Erythroblast (primary cell): ENCODE data around the gene SYT15.

Experiments
- DNase-seq, 2 experiments: peaks; one replicate each; lab custom pipeline; 2025; lab: John Stamatoyannopoulos, UW
- GATA1 ChIP-seq: IDR thresholded peaks from 2 replicates; pipeline ENCODE4 v1.6.1; 2011; ENCODE audit warnings: low read depth, mild to moderate bottlenecking, control low read depth, low read length, moderate library complexity
- POLR2A ChIP-seq: IDR thresholded peaks from 2 replicates; pipeline ENCODE4 v1.6.1; 2011; ENCODE audit warnings: mild to moderate bottlenecking, low read length

SYT15 gene

GRCh38 chr10:46541017-46541661 is 37.8 kb upstream of the SYT15 start:
- peak; percentile 32 to 47 for DNase-seq
- TF ChIP-seq GATA1 = no peak
- no peak for TF ChIP-seq POLR2A

- TF ChIP-seq POLR2A (no peak), GATA1 (no peak)
- no peak for DNase-seq
These were observed 37.0 kb upstream of the SYT15 start for GRCh38 chr10:46541735-46542566.

- no peak for TF ChIP-seq POLR2A
- no peak for TF ChIP-seq GATA1
- DNase-seq = no peak
These were observed 36.1 kb upstream of the SYT15 start for GRCh38 chr10:46542567-46543465.

GRCh38 chr10:46543466-46544377 is 35.2 kb upstream of the SYT15 start:
- no peak for DNase-seq
- TF ChIP-seq POLR2A = no peak
- no peak for TF ChIP-seq GATA1

GRCh38 chr10:46544989-46545791 is 33.7 kb upstream of the SYT15 start:
- TF ChIP-seq POLR2A (no peak), GATA1 (no peak)
- DNase-seq = peak; percentile 40 to 43

GRCh38 chr10:46545861-46546590 is 32.9 kb upstream of the SYT15 start:
- no peak for TF ChIP-seq GATA1
- TF ChIP-seq POLR2A = no peak
- DNase-seq = no peak

- TF ChIP-seq GATA1 = no peak
- TF ChIP-seq POLR2A = no peak
- no peak for DNase-seq
These were observed 32.1 kb upstream of the SYT15 start for GRCh38 chr10:46546591-46547540.

- no peak for DNase-seq
- TF ChIP-seq POLR2A (no peak), GATA1 (no peak)
These were observed 31.1 kb upstream of the SYT15 start for GRCh38 chr10:46547541-46548497.

- no peak for TF ChIP-seq POLR2A
- no peak for TF ChIP-seq GATA1
- DNase-seq = no peak
These were observed 30.3 kb upstream of the SYT15 start for GRCh38 chr10:46548498-46549090.
